MM.1S (cell line): Measurements from ENCODE around the gene PCDHB9.
"Not testable (repeated sequence)": the region's sequence is repeated elsewhere in the genome, so short reads cannot be mapped to it uniquely, and the experiment has no call there.

Experiments used
- DNase-seq: peaks from one replicate; pipeline ENCODE4 v3.0.0-alpha.2; 2015
- H2AFZ ChIP-seq: fragments of 300-600 bp; sonication (generic); 2 replicates; pipeline ENCODE4 v1.6.0; 2016; ENCODE audit warnings: antibody characterized with exemption, low read length
- H3F3A ChIP-seq: fragments of 300-600 bp; sonication (generic); 2 replicates; pipeline ENCODE4 v1.6.1; 2016; ENCODE audit warnings: mild to moderate bottlenecking, antibody characterized with exemption, low read length, moderate library complexity, mixed read lengths; ENCODE audit not compliant: insufficient read depth
- H3K27ac ChIP-seq: fragments of 300-600 bp; sonication (generic); 2 replicates; pipeline ENCODE4 v1.5.1; 2016; ENCODE audit warnings: mild to moderate bottlenecking, low read length
- H3K27me3 ChIP-seq: fragments of 300-600 bp; sonication (generic); replicated peaks from 2 replicates; pipeline ENCODE4 v1.6.0; 2016; ENCODE audit warnings: low read length; ENCODE audit not compliant: insufficient read depth
- H3K36me3 ChIP-seq: fragments of 300-600 bp; sonication (generic); replicated peaks from 2 replicates; pipeline ENCODE4 v1.6.1; 2016; ENCODE audit warnings: mild to moderate bottlenecking, low read length, mixed read lengths; ENCODE audit not compliant: insufficient read depth
- H3K4me1 ChIP-seq: fragments of 300-600 bp; sonication (generic); 2 replicates; pipeline ENCODE4 v1.6.1; 2016; ENCODE audit warnings: low read length, mixed read lengths
- H3K4me2 ChIP-seq: fragments of 300-600 bp; sonication (generic); 2 replicates; pipeline ENCODE4 v1.6.0; 2016; ENCODE audit warnings: low read depth, low read length
- H3K4me3 ChIP-seq: fragments of 300-600 bp; sonication (generic); 2 replicates; pipeline ENCODE4 v1.5.1; 2016; ENCODE audit warnings: low read length, mixed read lengths
- H3K79me2 ChIP-seq: fragments of 300-600 bp; sonication (generic); 2 replicates; pipeline ENCODE4 v1.6.1; 2016; ENCODE audit warnings: mixed run types, low read length, mixed read lengths
- H3K9ac ChIP-seq: fragments of 300-600 bp; sonication (generic); 2 replicates; pipeline ENCODE4 v1.6.1; 2016; ENCODE audit warnings: low read length, mixed read lengths
- H3K9me2 ChIP-seq: fragments of 300-600 bp; sonication (generic); replicated peaks from 2 replicates; pipeline ENCODE4 v1.6.1; 2016; ENCODE audit warnings: mild to moderate bottlenecking, low read length, mixed read lengths; ENCODE audit not compliant: insufficient read depth
- H3K9me3 ChIP-seq: fragments of 300-600 bp; sonication (generic); replicated peaks from 2 replicates; pipeline ENCODE4 v1.6.1; 2016; ENCODE audit warnings: mild to moderate bottlenecking, low read length, mixed read lengths; ENCODE audit not compliant: insufficient read depth
- H4K20me1 ChIP-seq: fragments of 300-600 bp; sonication (generic); 2 replicates; pipeline ENCODE4 v1.6.1; 2016; ENCODE audit warnings: mild to moderate bottlenecking, low read length, moderate library complexity, mixed read lengths; ENCODE audit not compliant: insufficient read depth
- CTCF ChIP-seq: fragments of 300-600 bp; sonication (generic); IDR thresholded peaks from 2 replicates; pipeline ENCODE4 v1.5.1; 2016; ENCODE audit warnings: antibody characterized with exemption, low read length, mixed read lengths
- EZH2 ChIP-seq: fragments of 300-600 bp; sonication (generic); optimal IDR thresholded peaks from 2 replicates; pipeline ENCODE3; 2017; ENCODE audit warnings: low read depth, mild to moderate bottlenecking, antibody characterized with exemption, low read length, mixed read lengths
- EZH2phosphoT487 ChIP-seq: fragments of 300-600 bp; sonication (generic); IDR thresholded peaks from 2 replicates; pipeline ENCODE4 v1.6.1; 2018; ENCODE audit warnings: antibody characterized with exemption, low read length

The PCDHB9 gene

DNA sequence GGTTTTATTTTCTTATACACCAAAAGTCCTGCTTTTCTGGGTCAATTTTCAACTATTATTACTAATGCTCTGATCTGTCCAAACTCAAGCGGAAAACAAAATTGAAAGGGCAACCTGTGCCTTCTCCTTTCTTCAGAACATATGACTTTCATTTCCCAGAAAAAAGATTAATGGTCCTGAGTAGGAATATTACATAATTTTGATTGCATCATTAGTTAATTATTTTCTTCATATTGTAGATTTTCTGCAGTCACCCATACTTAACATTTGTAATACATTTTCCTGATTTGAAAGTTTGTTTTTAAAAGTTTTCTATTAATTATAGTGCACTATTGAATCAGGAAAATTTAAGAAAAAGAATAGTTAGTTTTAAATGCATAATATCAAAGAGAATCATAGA, 11.0 kb upstream of the PCDHB9 start:
- Histone ChIP-seq H4K20me1 (no peaks in the 10 kb centered on the region), H3K27ac (no peak overlapping the region), H3K9me3 (no peaks in the 10 kb centered on the region), H3K4me1 (no peaks in the 10 kb centered on the region), H2AFZ (no peak overlapping the region), H3K4me3 (no peak overlapping the region), H3K9ac (no peak overlapping the region), H3K9me2 (no peaks in the 10 kb centered on the region), H3K36me3 (no peaks in the 10 kb centered on the region), H3K79me2 (no peaks in the 10 kb centered on the region), H3F3A (no peaks in the 10 kb centered on the region), H3K27me3 (no peaks in the 10 kb centered on the region; the same call in 1 of the 2 replicates), H3K4me2 (no peak overlapping the region)
- TF ChIP-seq EZH2 (no peak), EZH2phosphoT487 (no peak), CTCF (no peak)
- no peak for DNase-seq

- not testable (repeated sequence) for H3K79me2 ChIP-seq, H3K4me1 ChIP-seq, H2AFZ ChIP-seq, H3F3A ChIP-seq, H3K27ac ChIP-seq, DNase-seq, H3K9me2 ChIP-seq, H3K4me2 ChIP-seq, H3K36me3 ChIP-seq, H3K4me3 ChIP-seq, H3K9ac ChIP-seq, H4K20me1 ChIP-seq, H3K9me3 ChIP-seq, H3K27me3 ChIP-seq
These were observed 9.3 kb upstream of the PCDHB9 start, which contains the start of gene PCDHB8 for GRCh38 chr5:141177577-141178191. TSS of gene PCDHB8 (plus strand) at chr5:141177790. CDS start at chr5:141178035, 245 bp downstream.

DNA sequence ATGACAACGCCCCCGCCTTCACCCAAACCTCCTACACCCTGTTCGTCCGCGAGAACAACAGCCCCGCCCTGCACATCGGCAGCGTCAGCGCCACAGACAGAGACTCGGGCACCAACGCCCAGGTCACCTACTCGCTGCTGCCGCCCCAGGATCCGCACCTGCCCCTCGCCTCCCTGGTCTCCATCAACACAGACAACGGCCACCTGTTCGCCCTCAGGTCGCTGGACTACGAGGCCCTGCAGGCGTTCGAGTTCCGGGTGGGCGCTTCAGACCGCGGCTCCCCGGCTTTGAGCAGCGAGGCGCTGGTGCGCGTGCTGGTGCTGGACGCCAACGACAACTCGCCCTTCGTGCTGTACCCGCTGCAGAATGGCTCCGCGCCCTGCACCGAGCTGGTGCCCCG, 7.6 kb upstream of the PCDHB9 start:
- not testable (repeated sequence) for H3K4me3 ChIP-seq, H3K9me3 ChIP-seq, H3K4me2 ChIP-seq, H3K9me2 ChIP-seq, H3K4me1 ChIP-seq, H3K27ac ChIP-seq, H3K9ac ChIP-seq, H4K20me1 ChIP-seq, H3K79me2 ChIP-seq, H2AFZ ChIP-seq, H3K27me3 ChIP-seq, H3K36me3 ChIP-seq, DNase-seq, H3F3A ChIP-seq

GRCh38 chr5:141179876-141180275, 7.1 kb upstream of the PCDHB9 start:
- H3K4me3 ChIP-seq, H3K36me3 ChIP-seq, H3K27ac ChIP-seq, H4K20me1 ChIP-seq, H3K9me2 ChIP-seq, H3K4me2 ChIP-seq, H2AFZ ChIP-seq, DNase-seq, H3K27me3 ChIP-seq, H3K4me1 ChIP-seq, H3K9me3 ChIP-seq, H3K79me2 ChIP-seq, H3F3A ChIP-seq, H3K9ac ChIP-seq: not testable (repeated sequence)

DNA sequence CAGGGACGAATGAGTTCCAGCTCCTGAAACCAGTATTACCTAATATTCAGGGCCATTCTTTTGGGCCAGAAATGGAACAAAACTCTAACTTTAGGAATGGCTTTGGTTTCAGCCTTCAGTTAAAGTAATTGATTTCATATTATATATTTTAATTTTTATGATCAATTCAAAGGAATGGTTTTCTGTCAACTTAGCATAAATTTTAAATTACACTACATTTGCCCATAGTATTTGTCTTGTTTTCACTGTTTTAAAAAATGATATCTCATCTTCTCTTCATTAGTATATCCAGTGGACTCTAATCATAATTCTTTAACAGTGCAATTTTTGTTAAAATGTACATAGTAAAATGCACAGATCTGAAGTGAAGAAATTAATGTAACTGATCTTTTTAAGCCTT, 6.6 kb upstream of the PCDHB9 start:
- Histone ChIP-seq H4K20me1 (no peaks in the 10 kb centered on the region), H3K36me3 (no peaks in the 10 kb centered on the region), H3K27me3 (no peaks in the 10 kb centered on the region; the same call in 1 of the 2 replicates), H3K27ac (no peak overlapping the region), H3K4me2 (no peak overlapping the region), H3K4me1 (no peaks in the 10 kb centered on the region), H3K79me2 (no peaks in the 10 kb centered on the region), H3K9ac (no peak overlapping the region), H2AFZ (no peak overlapping the region), H3K9me3 (no peaks in the 10 kb centered on the region), H3F3A (no peaks in the 10 kb centered on the region), H3K4me3 (no peak overlapping the region), H3K9me2 (no peaks in the 10 kb centered on the region)
- TF ChIP-seq EZH2phosphoT487 (no peak), CTCF (no peak), EZH2 (no peak)
- DNase-seq: no peak
